CD4-positive, alpha-beta T cell (primary cell): Measurements from ENCODE around the gene BANF2. TPM values are rescaled to one million over a fixed set of nuclear protein-coding genes. Genes with fewer than 3 reads are reported as not detected.

Source experiments
- ATAC-seq: fragments of 200-7000 bp; cut with Tn5 transposase; one replicate; pipeline ENCODE4 v1.10.0; 2022; ENCODE audit warnings: mild to moderate bottlenecking; ENCODE audit not compliant: poor library complexity
- CTCF ChIA-PET: fragments of 350-600 bp; sonication (Branson Sonifier 250); formaldehyde crosslinking; loops from one replicate; lab custom pipeline; 2021; ENCODE audit warnings: antibody characterized with exemption, inconsistent platforms; lab: Charles Lee
- POLR2A ChIA-PET: fragments of 350-600 bp; sonication (Branson Sonifier 250); formaldehyde crosslinking; loops from one replicate; lab custom pipeline; 2021; ENCODE audit warnings: antibody characterized with exemption, inconsistent platforms; lab: Charles Lee
- DNase-seq, 14 experiments: peaks; one replicate each; pipeline ENCODE4 v3.0.0-alpha.2; 2013 to 2020; ENCODE audit warnings: mixed read lengths in 2 of 14
- H3K27ac ChIP-seq, 2 donors: one replicate each; pipeline versions ENCODE4 v1.5.1 to v1.7.0; 2013; ENCODE audit warnings: low read length in 2 of 2, low read depth in 1 of 2, mild to moderate bottlenecking in 1 of 2
- H3K27me3 ChIP-seq, 2 experiments: 1 replicate in 1 of 2; 2 replicates in 1 of 2; pipeline versions ENCODE4 v1.6.1 to v1.7.0; 2013; ENCODE audit warnings: low read length in 2 of 2, control low read depth in 1 of 2, mild to moderate bottlenecking in 1 of 2, moderate library complexity in 1 of 2; ENCODE audit not compliant: insufficient read depth in 2 of 2, control insufficient read depth in 1 of 2
- H3K36me3 ChIP-seq: one replicate; pipeline ENCODE4 v1.6.1; 2013; ENCODE audit warnings: low read length, control low read depth; ENCODE audit not compliant: insufficient read depth
- H3K4me1 ChIP-seq: one replicate; pipeline ENCODE4 v1.6.1; 2013; ENCODE audit warnings: low read length, control low read depth; ENCODE audit not compliant: insufficient read depth
- H3K4me3 ChIP-seq: one replicate; pipeline ENCODE4 v1.5.1; 2013; ENCODE audit warnings: mild to moderate bottlenecking, low read length, moderate library complexity
- H3K9me3 ChIP-seq, 2 experiments: 1 replicate in 1 of 2; 2 replicates in 1 of 2; pipeline versions ENCODE4 v1.6.1 to v1.7.0; 2013; ENCODE audit warnings: low read length in 2 of 2, mild to moderate bottlenecking in 2 of 2, control low read depth in 1 of 2, moderate library complexity in 1 of 2; ENCODE audit not compliant: control insufficient read depth in 1 of 2, insufficient read depth in 1 of 2
- H3K27ac Mint-ChIP-seq: one replicate; pipeline ENCODE4 v1.8.0; 2020; ENCODE audit warnings: mixed read lengths
- H3K27me3 Mint-ChIP-seq: one replicate; pipeline ENCODE4 v1.8.0; 2021; ENCODE audit warnings: mixed read lengths
- H3K36me3 Mint-ChIP-seq: one replicate; pipeline ENCODE4 v1.8.0; 2021; ENCODE audit warnings: low read depth, mixed read lengths
- H3K4me1 Mint-ChIP-seq: one replicate; pipeline ENCODE4 v1.8.0; 2021; ENCODE audit warnings: low read depth, mixed read lengths
- H3K4me3 Mint-ChIP-seq: one replicate; pipeline ENCODE4 v1.8.0; 2020; ENCODE audit warnings: mild to moderate bottlenecking, mixed read lengths
- H3K9me3 Mint-ChIP-seq: one replicate; pipeline ENCODE4 v1.8.0; 2020; ENCODE audit warnings: mixed read lengths
- intact Hi-C, 2 experiments: fragments of 100-400 bp; cut with DNase I in 1 of 2; cut with micrococcal nuclease in 1 of 2; formaldehyde crosslinking; loops; one replicate each; pipeline versions ENCODE4 v1.15.1 to v1.9.0; 2023 to 2025; cut with DNase I, micrococcal nuclease
- total RNA-seq, 174 experiments: library from RNA in 2 of 174; stranded (reverse) in 2 of 174; gene quantifications; one replicate each; pipeline ENCODE4 v1.2.3 and lab custom pipeline; 2021 to 2026
- TF ChIP-seq, protein P1 (sequence below): fragments of 200-600 bp; IDR thresholded peaks from one replicate; pipeline ENCODE4 v1.8.0; 2022; ENCODE audit warnings: antibody characterized with exemption, mild to moderate bottlenecking

BANF2 gene
- total RNA-seq, 2 experiments from 2014 or later: not detected

DNA sequence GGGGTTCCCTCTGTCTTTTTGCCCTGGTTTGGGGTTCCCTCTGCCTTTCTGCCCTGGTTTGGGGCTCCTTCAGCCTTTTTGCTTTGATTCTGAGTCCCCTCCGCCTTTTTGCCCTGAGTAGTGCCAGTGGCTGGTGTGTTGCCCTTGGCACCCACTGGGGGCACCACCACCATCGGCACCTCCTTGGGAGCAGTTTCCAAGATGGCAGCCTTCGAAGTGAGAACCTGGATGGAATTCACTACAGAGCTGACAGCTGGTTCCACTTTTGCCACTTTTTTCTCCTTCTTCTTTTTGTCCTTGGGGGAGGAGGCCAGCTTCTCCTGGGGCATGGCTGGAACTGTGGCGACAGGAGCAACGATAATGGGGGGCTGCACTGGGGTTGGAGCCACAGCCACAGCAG, 40.0 kb upstream of the BANF2 start:
- Mint-ChIP-seq H3K36me3 (peaks cover 37% of the 10 kb centered on the region), H3K27ac (no peak overlapping the region), H3K9me3 (no peaks in the 10 kb centered on the region), H3K4me1 (peaks cover 8% of the 10 kb centered on the region), H3K4me3 (no peak overlapping the region), H3K27me3 (no peaks in the 10 kb centered on the region)
- intact Hi-C loops: loop anchor here in 1 of 2 experiments (10.0 kb wide), 1 partner anchor 235 kb away; no protein-coding TSS in a partner anchor
- Histone ChIP-seq H3K4me1 (peaks cover 8% of the 10 kb centered on the region), H3K27ac (no peak overlapping the region), H3K36me3 (peaks cover 10% of the 10 kb centered on the region), H3K27me3 (no peaks in the 10 kb centered on the region), H3K9me3 (peaks cover 0 to 21% of the 10 kb centered on the region in 2 experiments), H3K4me3 (no peak overlapping the region)
- TF ChIP-seq, protein P1, sequence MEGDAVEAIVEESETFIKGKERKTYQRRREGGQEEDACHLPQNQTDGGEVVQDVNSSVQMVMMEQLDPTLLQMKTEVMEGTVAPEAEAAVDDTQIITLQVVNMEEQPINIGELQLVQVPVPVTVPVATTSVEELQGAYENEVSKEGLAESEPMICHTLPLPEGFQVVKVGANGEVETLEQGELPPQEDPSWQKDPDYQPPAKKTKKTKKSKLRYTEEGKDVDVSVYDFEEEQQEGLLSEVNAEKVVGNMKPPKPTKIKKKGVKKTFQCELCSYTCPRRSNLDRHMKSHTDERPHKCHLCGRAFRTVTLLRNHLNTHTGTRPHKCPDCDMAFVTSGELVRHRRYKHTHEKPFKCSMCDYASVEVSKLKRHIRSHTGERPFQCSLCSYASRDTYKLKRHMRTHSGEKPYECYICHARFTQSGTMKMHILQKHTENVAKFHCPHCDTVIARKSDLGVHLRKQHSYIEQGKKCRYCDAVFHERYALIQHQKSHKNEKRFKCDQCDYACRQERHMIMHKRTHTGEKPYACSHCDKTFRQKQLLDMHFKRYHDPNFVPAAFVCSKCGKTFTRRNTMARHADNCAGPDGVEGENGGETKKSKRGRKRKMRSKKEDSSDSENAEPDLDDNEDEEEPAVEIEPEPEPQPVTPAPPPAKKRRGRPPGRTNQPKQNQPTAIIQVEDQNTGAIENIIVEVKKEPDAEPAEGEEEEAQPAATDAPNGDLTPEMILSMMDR: no peak
- ATAC-seq: no peak
- no peak for DNase-seq
- POLR2A ChIA-PET: no interaction called here
- CTCF ChIA-PET: no interaction called here

DNA sequence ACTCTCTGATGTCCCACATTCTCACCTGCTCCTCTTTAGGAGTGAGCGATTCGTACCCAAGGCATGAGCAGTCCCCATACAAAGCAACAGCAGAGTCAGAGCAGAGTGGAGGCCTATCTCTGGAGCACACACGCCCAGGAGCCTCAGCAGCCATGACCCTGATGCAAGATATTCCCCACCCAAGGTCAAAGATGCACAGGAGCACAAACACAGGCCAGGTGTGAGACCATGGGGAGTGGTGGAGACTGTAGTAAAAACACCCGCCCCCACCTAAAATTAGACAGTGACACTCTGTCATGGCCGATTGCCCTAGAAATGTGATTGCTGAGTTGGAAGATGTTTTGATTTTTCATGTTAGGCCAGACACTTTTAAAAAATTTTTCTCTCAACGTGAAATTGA, 39.1 kb upstream of the BANF2 start:
- Mint-ChIP-seq H3K9me3 (no peaks in the 10 kb centered on the region), H3K4me3 (no peak overlapping the region), H3K36me3 (peaks cover 37% of the 10 kb centered on the region), H3K27me3 (no peaks in the 10 kb centered on the region), H3K27ac (no peak overlapping the region), H3K4me1 (peaks cover 17% of the 10 kb centered on the region)
- peaks cover 14% of the 10 kb centered on the region for H3K4me1 ChIP-seq
- H3K27me3 ChIP-seq: no peaks in the 10 kb centered on the region
- TF ChIP-seq, protein P1: no peak
- ChIA-PET POLR2A (no interaction called here), CTCF (no interaction called here)
- H3K27ac ChIP-seq: no peak overlapping the region
- H3K4me3 ChIP-seq: no peak overlapping the region
- peaks cover 0 to 21% of the 10 kb centered on the region in 2 experiments for H3K9me3 ChIP-seq
- intact Hi-C loops: no loop called here
- DNase-seq (no peak), ATAC-seq (no peak)
- H3K36me3 ChIP-seq: peaks cover 10% of the 10 kb centered on the region

DNA sequence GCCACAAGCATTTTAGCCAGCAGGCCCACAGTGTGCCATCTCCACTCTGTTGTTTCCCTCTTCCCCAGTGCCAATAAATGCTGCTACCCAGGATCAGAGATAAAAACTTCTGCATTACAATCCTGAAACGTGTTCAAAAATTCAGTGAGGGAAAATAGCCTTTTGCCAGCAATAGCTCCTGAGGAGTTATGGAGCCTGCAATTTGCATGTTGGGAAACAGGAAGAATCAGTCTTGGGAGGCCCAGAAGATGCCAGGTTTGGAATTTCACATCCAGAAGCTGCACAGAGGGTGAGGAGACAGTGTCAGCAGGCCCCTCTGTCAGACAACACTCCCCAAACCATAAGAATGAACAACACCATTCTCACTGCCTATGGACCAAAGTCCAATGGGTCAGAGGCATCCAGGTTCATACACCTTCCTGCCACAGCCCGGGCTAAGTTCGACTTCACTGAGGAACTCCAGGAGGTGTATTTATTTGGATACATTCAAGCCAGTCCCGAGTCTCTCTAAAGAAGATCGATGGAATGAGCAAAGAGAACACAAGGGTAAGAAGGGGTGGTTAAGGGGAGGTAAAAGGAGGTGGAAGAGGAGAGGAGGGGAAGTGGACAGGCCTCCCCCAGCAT, 38.5 kb upstream of the BANF2 start:
- ChIA-PET POLR2A (no interaction called here), CTCF (no interaction called here)
- H3K9me3 Mint-ChIP-seq: no peaks in the 10 kb centered on the region
- Histone ChIP-seq H3K27ac (no peak overlapping the region), H3K4me1 (peaks cover 19% of the 10 kb centered on the region), H3K36me3 (peaks cover 10% of the 10 kb centered on the region), H3K9me3 (peaks cover 0 to 21% of the 10 kb centered on the region in 2 experiments), H3K4me3 (no peak overlapping the region), H3K27me3 (no peaks in the 10 kb centered on the region)
- DNase-seq (no peak), ATAC-seq (no peak)
- no peaks in the 10 kb centered on the region for H3K27me3 Mint-ChIP-seq
- intact Hi-C loops: no loop called here
- no peak overlapping the region for H3K4me3 Mint-ChIP-seq
- TF ChIP-seq, protein P1: no peak
- peaks cover 37% of the 10 kb centered on the region for H3K36me3 Mint-ChIP-seq
- H3K27ac Mint-ChIP-seq: no peak overlapping the region
- H3K4me1 Mint-ChIP-seq: peaks cover 23% of the 10 kb centered on the region
